ENCODE data around the gene SMC3. TPM values are rescaled to one million over a fixed set of nuclear protein-coding genes. Genes with fewer than 3 reads are reported as not detected.
A peak's percentile ranks its signal among the peaks of the same experiment; 100 is the strongest.

The SMC3 gene
- total and polyA plus RNA-seq, 4 donors = 14.7 to 35.8 (median 26.2) TPM

DNA sequence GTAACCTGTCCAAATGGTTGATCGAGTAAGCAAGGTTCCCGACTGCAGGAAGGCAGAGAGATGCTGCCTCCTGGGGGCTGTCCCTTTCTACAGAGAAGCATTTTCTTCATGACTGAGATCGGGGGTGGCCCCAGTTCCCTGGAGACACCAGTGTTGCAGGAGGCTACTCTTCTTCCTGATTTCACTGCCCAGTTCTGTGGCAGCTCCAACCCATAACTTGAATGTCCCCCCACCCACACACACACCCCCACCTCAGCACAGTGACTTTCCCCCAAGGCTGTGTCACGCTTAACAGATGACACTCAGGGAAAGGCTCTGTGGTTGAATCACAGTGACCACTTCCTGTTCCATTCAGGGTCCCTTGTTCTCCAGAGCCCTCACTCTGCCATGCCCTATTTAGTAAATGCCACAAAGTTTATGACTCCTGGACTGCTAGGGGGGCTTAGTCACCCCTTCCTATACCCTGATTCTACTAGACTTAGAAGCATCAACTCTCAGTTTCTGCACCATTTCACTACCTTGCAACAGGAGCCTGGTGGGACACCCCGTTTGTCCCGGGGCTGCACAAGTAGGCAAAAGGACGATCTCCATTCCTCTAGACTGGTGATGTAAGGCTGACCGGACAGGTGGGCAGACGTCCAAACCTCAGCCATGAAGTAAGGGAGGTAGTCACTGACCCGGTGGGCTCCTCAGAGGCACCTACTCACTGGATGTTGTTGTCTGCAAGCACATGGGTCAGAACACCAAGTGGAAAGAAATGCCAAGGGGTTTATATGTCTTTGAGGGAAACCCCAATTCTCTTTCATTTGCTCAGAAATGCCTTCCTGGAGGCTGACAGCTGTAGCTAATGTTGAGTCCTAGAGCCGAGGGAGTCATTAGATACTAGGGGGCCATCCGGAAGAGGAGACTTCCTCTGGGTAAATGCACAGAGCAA is 31.3 kb upstream of the SMC3 start:
- Histone ChIP-seq H3K36me3 (ENCODE audit: control insufficient read depth in 1 of 2, insufficient read depth in 2 of 2, low read length in 1 of 2) (no peaks in the 10 kb centered on the region), H3K4me3 (ENCODE audit: low read length in 2 of 2) (no peak overlapping the region), H3K27me3 (ENCODE audit: control insufficient read depth in 1 of 2, insufficient read depth in 2 of 2, low read length in 1 of 2) (no peaks in the 10 kb centered on the region), H3K4me1 (ENCODE audit: control insufficient read depth in 1 of 2, insufficient read depth in 2 of 2, low read length in 2 of 2) (no peaks in the 10 kb centered on the region), H3K9me3 (ENCODE audit: control insufficient read depth, low read length) (no peaks in the 10 kb centered on the region), H3K27ac (ENCODE audit: low read depth in 1 of 2, low read length in 2 of 2) (no peak overlapping the region)
- no peak for DNase-seq
- intact Hi-C loops (cut with DNase I) = no loop called here
- no peak for ATAC-seq (ENCODE audit: low FRiP score)
- 46 to 49% methylated on average over 12 of the region's 12 CpGs for WGBS, 2 donors

DNA sequence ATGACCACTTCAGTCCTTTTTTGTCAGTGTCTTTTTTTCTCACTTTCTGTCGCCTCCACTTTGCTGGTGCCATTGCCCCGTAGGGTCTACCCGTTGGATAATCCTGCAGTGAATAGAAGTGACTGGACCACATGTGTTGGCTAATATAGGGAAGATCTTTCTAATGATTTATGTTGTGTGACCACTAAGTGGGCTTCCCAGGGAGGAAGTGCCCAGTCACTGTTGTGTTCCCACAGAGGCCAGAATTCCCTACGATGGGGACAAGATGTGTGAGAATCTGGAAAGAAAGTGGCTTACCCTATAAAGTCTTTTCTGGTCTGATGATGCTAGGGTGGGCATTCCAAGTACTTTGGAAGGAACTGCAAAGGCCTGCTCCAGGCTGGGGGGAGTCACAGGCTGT is 28.4 kb upstream of the SMC3 start:
- Histone ChIP-seq H3K36me3 (ENCODE audit: control insufficient read depth in 1 of 2, insufficient read depth in 2 of 2, low read length in 1 of 2) (no peaks in the 10 kb centered on the region), H3K9me3 (ENCODE audit: control insufficient read depth, low read length) (no peaks in the 10 kb centered on the region), H3K4me3 (ENCODE audit: low read length in 2 of 2) (no peak overlapping the region), H3K27ac (ENCODE audit: low read depth in 1 of 2, low read length in 2 of 2) (no peak overlapping the region), H3K4me1 (ENCODE audit: control insufficient read depth in 1 of 2, insufficient read depth in 2 of 2, low read length in 2 of 2) (no peaks in the 10 kb centered on the region), H3K27me3 (ENCODE audit: control insufficient read depth in 1 of 2, insufficient read depth in 2 of 2, low read length in 1 of 2) (no peaks in the 10 kb centered on the region)
- ATAC-seq (ENCODE audit: low FRiP score) (no peak), DNase-seq (no peak)
- intact Hi-C loops (cut with DNase I) = no loop called here
- 78 to 80% methylated on average over 4 of the region's 4 CpGs for WGBS, 2 donors

DNA sequence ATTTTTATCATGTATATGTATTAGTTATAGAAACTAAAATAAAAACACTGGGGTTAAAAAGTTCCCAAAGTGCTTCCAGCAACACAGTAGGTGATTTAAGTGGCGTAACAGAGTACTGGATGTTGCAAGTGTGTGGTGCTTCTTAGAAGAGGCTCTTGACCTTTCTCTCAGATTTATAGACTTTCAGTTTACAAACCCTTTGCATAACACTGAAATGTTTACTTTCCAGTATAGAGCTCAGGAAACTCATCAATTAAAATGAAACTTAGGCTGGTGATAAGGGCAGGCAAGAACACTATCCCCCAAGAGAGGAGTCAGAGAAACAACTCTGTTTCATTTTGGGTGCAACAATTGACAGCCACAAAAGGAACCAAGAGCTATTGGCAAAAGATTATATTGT is 27.5 kb upstream of the SMC3 start:
- ATAC-seq (ENCODE audit: low FRiP score) = no peak
- H3K36me3 ChIP-seq (ENCODE audit: control insufficient read depth in 1 of 2, insufficient read depth in 2 of 2, low read length in 1 of 2) = no peaks in the 10 kb centered on the region
- intact Hi-C loops (cut with DNase I) = loop anchor here in 1 of 2 donors (5.0 kb wide), 1 partner anchor 33 kb away; no protein-coding TSS in a partner anchor
- no peaks in the 10 kb centered on the region for H3K9me3 ChIP-seq (ENCODE audit: control insufficient read depth, low read length)
- H3K27me3 ChIP-seq (ENCODE audit: control insufficient read depth in 1 of 2, insufficient read depth in 2 of 2, low read length in 1 of 2) = no peaks in the 10 kb centered on the region
- H3K4me3 ChIP-seq (ENCODE audit: low read length in 2 of 2) = no peak overlapping the region
- DNase-seq = no peak
- no peak overlapping the region for H3K27ac ChIP-seq (ENCODE audit: low read depth in 1 of 2, low read length in 2 of 2)
- WGBS, 2 donors = 97 to 98% methylated on average over 1 of the region's 1 CpG
- H3K4me1 ChIP-seq (ENCODE audit: control insufficient read depth in 1 of 2, insufficient read depth in 2 of 2, low read length in 2 of 2) = no peaks in the 10 kb centered on the region

DNA sequence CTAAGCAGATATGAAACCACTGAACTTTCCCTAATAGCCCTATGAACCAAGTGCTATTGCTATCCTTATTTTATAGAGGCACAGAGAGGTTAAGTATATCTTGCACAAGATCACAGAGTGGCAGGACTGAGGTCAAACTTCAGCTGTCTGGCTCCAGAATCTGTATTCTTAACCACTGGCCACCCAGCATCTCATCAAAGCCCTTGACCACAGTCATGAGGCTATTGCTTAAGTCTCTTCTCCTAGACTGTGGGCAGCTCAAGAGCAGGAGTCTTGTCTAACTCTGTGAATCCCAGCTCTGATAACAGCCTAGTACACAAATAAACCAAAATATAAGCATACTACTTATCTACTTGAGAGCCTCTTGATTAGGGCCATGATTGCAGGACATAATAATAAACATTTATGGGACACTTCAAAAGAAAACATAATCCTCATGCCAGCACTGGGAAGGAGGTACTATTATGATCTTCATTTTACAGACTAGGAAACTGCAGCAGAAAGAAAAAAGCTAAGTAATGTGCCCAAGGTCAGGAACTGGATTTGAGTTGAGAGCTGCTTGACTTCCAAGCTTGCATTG is 22.4 kb upstream of the SMC3 start:
- DNase-seq (no peak), ATAC-seq (ENCODE audit: low FRiP score) (no peak)
- intact Hi-C loops (cut with DNase I) = loop anchor here (5.0 kb wide), 4 partner anchors 38 to 408 kb away; partner anchors contain the start of gene DUSP5 (in 1 of the 2)
- H3K9me3 ChIP-seq (ENCODE audit: control insufficient read depth, low read length) = no peaks in the 10 kb centered on the region
- H3K27me3 ChIP-seq (ENCODE audit: control insufficient read depth in 1 of 2, insufficient read depth in 2 of 2, low read length in 1 of 2) = no peaks in the 10 kb centered on the region
- no peaks in the 10 kb centered on the region for H3K36me3 ChIP-seq (ENCODE audit: control insufficient read depth in 1 of 2, insufficient read depth in 2 of 2, low read length in 1 of 2)
- no peaks in the 10 kb centered on the region for H3K4me1 ChIP-seq (ENCODE audit: control insufficient read depth in 1 of 2, insufficient read depth in 2 of 2, low read length in 2 of 2)
- no peak overlapping the region for H3K27ac ChIP-seq (ENCODE audit: low read depth in 1 of 2, low read length in 2 of 2)
- H3K4me3 ChIP-seq (ENCODE audit: low read length in 2 of 2) = no peak overlapping the region

- ATAC-seq (ENCODE audit: low FRiP score) (no peak), DNase-seq (no peak)
- Histone ChIP-seq H3K36me3 (ENCODE audit: control insufficient read depth in 1 of 2, insufficient read depth in 2 of 2, low read length in 1 of 2) (no peaks in the 10 kb centered on the region), H3K4me1 (ENCODE audit: control insufficient read depth in 1 of 2, insufficient read depth in 2 of 2, low read length in 2 of 2) (no peaks in the 10 kb centered on the region), H3K27me3 (ENCODE audit: control insufficient read depth in 1 of 2, insufficient read depth in 2 of 2, low read length in 1 of 2) (no peaks in the 10 kb centered on the region), H3K9me3 (ENCODE audit: control insufficient read depth, low read length) (no peaks in the 10 kb centered on the region), H3K4me3 (ENCODE audit: low read length in 2 of 2) (no peak overlapping the region), H3K27ac (ENCODE audit: low read depth in 1 of 2, low read length in 2 of 2) (no peak overlapping the region)
- WGBS, 2 donors = 83 to 86% methylated on average over 6 of the region's 6 CpGs
- intact Hi-C loops (cut with DNase I) = loop anchor here (2.0 to 5.0 kb wide), 4 partner anchors 49 to 409 kb away; partner anchors contain the start of gene DUSP5 (in 1 of the 2)
These were observed 21.4 kb upstream of the SMC3 start for GRCh38 chr10:110546077-110546476.

DNA sequence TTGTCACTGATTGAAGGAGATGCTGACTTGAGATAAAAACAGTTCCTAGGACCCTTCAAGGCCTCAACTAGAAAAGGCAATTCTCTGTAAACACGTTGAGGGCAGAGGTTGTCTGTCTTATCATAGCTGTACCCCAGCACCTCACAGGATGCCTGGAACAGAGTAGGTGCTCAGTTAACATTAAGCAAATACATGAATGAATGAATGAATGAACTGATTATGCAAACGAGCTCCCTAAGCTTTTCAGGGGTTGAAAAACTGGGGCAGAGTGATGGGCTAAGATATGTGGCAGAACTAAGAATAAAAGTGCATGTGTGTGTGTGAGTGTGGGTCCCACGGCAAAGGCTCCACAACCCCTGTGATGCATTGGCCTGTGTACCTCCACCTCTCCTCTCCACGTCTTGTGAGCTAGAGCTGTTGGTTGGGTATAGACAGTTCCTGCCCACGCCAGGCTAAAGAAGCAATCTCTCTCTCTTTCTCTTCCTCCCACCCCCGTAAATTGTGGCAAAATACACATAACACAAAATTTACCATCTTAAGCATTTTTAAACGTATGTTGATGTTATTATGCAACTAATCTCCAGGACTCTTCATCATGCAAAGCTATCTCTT is 20.9 kb upstream of the SMC3 start:
- H3K27ac ChIP-seq (ENCODE audit: low read depth in 1 of 2, low read length in 2 of 2) = no peak overlapping the region
- WGBS, 2 donors = 70 to 71% methylated on average over 7 of the region's 7 CpGs
- ATAC-seq (ENCODE audit: low FRiP score) = no peak

DNA sequence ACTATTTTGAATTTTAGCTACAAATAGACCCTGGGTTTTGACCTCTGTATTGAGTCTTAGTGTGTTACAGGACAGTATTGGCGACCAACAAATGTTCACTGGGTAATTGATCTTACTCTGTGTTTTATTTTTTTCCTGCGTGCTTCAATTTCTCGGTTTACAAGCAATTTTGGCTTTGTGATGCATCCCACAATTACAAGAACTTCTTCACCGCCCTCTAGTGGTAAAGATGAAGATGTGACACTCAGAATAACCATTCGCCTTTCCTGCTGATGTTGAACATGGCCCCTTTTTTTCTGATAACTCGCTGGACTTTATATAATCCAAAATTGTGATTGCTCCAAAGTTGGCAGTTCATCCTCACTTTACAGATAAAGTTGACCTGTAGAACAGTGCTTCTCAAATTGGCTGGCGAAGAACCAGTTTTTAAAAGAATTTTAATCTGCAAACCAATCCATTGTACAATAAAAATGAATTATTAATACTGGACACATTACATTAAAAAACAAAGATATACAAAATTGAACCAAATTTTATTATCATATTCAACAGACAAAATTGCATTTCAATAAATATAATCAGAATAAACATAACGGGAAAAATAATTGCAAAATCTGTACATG is 20.2 kb upstream of the SMC3 start:
- peak; percentile 72 for ATAC-seq (ENCODE audit: low FRiP score)
- Histone ChIP-seq H3K27ac (ENCODE audit: low read depth in 1 of 2, low read length in 2 of 2) (no peak overlapping the region), H3K4me3 (ENCODE audit: low read length in 2 of 2) (no peak overlapping the region), H3K4me1 (ENCODE audit: control insufficient read depth in 1 of 2, insufficient read depth in 2 of 2, low read length in 2 of 2) (no peaks in the 10 kb centered on the region), H3K36me3 (ENCODE audit: control insufficient read depth in 1 of 2, insufficient read depth in 2 of 2, low read length in 1 of 2) (no peaks in the 10 kb centered on the region), H3K27me3 (ENCODE audit: control insufficient read depth in 1 of 2, insufficient read depth in 2 of 2, low read length in 1 of 2) (no peaks in the 10 kb centered on the region), H3K9me3 (ENCODE audit: control insufficient read depth, low read length) (no peaks in the 10 kb centered on the region)
- DNase-seq = no peak
- intact Hi-C loops (cut with DNase I) = loop anchor here (2.0 to 5.0 kb wide), 4 partner anchors 50 to 410 kb away; partner anchors contain the start of gene DUSP5 (in 1 of the 2)
- WGBS, 2 donors = 12% methylated on average over 8 of the region's 8 CpGs

More for the DNA sequence above, 20.9 kb upstream of the SMC3 start:
- intact Hi-C loops (cut with DNase I) = loop anchor here (2.0 to 5.0 kb wide), 4 partner anchors 49 to 409 kb away; partner anchors contain the start of gene DUSP5 (in 1 of the 2)
- Histone ChIP-seq H3K4me1 (ENCODE audit: control insufficient read depth in 1 of 2, insufficient read depth in 2 of 2, low read length in 2 of 2) (no peaks in the 10 kb centered on the region), H3K9me3 (ENCODE audit: control insufficient read depth, low read length) (no peaks in the 10 kb centered on the region), H3K4me3 (ENCODE audit: low read length in 2 of 2) (no peak overlapping the region), H3K36me3 (ENCODE audit: control insufficient read depth in 1 of 2, insufficient read depth in 2 of 2, low read length in 1 of 2) (no peaks in the 10 kb centered on the region), H3K27me3 (ENCODE audit: control insufficient read depth in 1 of 2, insufficient read depth in 2 of 2, low read length in 1 of 2) (no peaks in the 10 kb centered on the region)
- no peak for DNase-seq

GRCh38 chr10:110548002-110548401 is 19.5 kb upstream of the SMC3 start:
- DNase-seq = no peak
- no peak for ATAC-seq (ENCODE audit: low FRiP score)
- H3K27me3 ChIP-seq (ENCODE audit: control insufficient read depth in 1 of 2, insufficient read depth in 2 of 2, low read length in 1 of 2) = no peaks in the 10 kb centered on the region
- 42 to 50% methylated on average over 5 of the region's 5 CpGs for WGBS, 2 donors
- H3K4me3 ChIP-seq (ENCODE audit: low read length in 2 of 2) = no peak overlapping the region
- H3K4me1 ChIP-seq (ENCODE audit: control insufficient read depth in 1 of 2, insufficient read depth in 2 of 2, low read length in 2 of 2) = no peaks in the 10 kb centered on the region
- intact Hi-C loops (cut with DNase I) = loop anchor here in 1 of 2 donors (5.0 kb wide), 3 partner anchors 51 to 411 kb away; partner anchors contain the start of gene DUSP5
- H3K27ac ChIP-seq (ENCODE audit: low read depth in 1 of 2, low read length in 2 of 2) = no peak overlapping the region
- no peaks in the 10 kb centered on the region for H3K9me3 ChIP-seq (ENCODE audit: control insufficient read depth, low read length)
- H3K36me3 ChIP-seq (ENCODE audit: control insufficient read depth in 1 of 2, insufficient read depth in 2 of 2, low read length in 1 of 2) = no peaks in the 10 kb centered on the region

All from aorta (tissue), 5 donors.